NCI-H345 treated with DMSO at 0.1 percent for 48 hours (cell line): ENCODE data around the gene SMIM45.
"Not testable (repeated sequence)": the region's sequence is repeated elsewhere in the genome, so short reads cannot be mapped to it uniquely, and the experiment has no call there.

Experiments used
- DNase-seq: peaks from one replicate; lab custom pipeline; 2025; ENCODE audit not compliant: unreplicated experiment; lab: John Stamatoyannopoulos, UW

SMIM45 gene

GRCh38 chr22:41933411-41934177 is 18.4 kb upstream of the SMIM45 start:
- DNase-seq, result no peak

GRCh38 chr22:41934284-41935014 is 17.5 kb upstream of the SMIM45 start:
- DNase-seq, result no peak

GRCh38 chr22:41935015-41935351 is 17.0 kb upstream of the SMIM45 start:
- no peak for DNase-seq

DNA sequence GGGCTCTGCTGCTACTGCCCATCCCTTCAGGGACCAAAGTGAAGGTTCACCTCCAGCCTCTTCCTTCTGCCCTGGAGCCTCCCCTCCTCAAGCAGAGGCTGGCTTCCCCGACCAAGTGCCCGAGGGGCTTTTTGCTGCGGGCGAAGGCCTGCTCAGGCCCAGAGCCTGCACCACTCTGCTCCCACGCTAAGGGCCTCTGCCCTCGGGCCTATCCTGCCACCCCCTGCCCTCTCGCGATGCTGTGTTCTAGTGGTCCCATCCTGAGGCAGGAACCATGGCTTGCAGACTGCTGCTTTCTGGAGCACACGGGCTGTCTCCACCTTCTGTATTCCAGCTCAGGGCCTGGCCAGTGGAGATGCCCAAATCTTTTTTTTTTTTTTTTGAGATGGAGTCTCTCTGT is 16.4 kb upstream of the SMIM45 start:
- no peak for DNase-seq

GRCh38 chr22:41936894-41937169 is 15.1 kb upstream of the SMIM45 start:
- no peak for DNase-seq

GRCh38 chr22:41939981-41940831 is 11.7 kb upstream of the SMIM45 start:
- no peak for DNase-seq

- peak; percentile 15 for DNase-seq
These were observed 10.9 kb upstream of the SMIM45 start for GRCh38 chr22:41940832-41941765.

GRCh38 chr22:41943661-41944209 is 8.2 kb upstream of the SMIM45 start:
- DNase-seq, result no peak

- DNase-seq, result peak; percentile 82
These were observed 5.1 kb upstream of the SMIM45 start, which contains the start of gene CENPM for GRCh38 chr22:41946629-41947423. Gene CENPM (minus strand): TSS chr22:41947152. CDS start chr22:41947076, 76 bp downstream.

DNA sequence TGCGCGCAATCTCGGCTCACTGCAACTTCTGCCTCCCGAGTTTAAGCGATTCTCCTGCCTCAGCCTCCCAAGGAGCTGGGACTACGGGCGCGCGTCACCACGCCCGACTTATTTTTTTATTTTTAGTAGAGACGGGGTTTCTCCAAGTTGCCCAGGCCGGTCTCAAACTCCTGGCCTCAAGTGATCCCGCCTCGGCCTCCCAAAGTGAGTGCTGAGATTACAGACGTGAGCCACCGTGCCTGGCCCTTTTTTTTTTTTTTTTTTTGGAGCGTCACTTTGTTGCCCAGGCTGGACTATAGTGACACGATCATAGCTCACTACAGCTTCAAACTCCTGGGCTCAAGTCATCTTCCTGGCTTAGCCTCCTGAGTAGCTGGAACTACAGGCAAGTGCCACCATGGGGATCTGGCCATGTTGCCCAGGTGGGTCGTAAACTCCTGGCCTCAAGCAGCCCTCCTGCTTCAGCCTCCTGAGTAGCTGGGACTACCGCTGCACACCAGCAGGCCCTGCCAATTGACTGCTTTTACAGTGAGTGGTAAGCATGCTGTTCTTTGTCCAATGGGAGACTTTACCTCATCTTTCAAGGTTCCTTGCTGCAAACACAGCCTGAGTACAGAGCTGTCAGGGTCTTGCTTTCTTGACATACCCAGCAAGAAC is 4.4 kb upstream of the SMIM45 start:
- DNase-seq, result no peak

DNA sequence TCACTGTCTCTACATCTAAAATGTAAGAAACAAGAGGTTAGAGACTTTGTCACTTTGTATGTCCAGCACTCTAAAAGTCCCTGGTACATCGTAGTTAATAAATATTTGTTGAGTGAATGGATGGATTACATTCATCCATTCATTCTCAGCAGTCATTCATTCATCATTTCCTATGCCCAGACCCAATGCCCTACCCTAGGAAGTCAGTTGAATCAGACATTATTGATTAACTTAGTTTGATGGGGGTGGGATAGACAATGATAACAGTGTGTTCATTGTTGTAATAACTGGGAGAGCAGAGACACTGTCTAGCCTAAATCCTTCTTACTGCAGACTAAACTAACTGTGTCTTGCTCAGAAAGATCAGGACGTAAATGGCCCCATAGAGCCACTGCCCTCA is 3.8 kb upstream of the SMIM45 start:
- DNase-seq, result no peak

DNA sequence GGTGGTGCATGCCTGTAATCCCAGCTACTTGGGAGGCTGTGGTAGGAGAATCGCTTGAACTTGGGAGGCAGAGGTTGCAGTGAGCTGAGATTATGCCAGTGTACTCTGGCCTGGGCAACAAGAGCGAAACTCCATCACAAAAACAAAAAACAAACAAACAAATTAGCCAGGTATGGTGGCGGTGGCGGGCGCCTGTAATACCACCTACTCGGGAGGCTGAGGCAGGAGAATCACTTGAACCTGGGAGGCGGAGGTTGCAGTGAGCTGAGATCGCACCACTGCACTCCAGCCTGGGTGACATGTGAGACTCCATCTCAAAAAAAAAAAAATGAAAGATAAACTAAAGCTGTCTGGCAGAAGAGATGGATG is 3.0 kb upstream of the SMIM45 start:
- not testable (repeated sequence) for DNase-seq

GRCh38 chr22:41949297-41949965 is 2.5 kb upstream of the SMIM45 start:
- no peak for DNase-seq

DNA sequence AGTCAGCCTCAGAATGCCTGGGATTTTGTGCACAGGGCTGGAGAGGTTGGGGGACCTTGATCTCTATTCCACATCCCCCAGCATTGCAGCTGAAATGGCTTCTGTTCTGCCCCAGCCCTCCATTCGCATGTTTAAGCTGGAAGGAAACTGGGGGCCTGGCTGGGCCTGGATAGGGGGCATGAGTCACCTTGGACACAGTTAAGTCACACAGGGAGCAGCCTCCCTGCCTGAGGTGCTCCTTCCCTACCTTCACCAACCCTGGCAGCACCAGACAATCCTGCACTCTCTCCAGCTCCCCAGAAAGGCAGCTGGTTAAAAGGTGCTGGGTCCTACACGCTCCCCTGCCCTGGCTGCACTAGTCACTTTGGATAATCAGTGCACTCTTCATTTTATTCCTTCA is 763 bp downstream of the SMIM45 start:
- DNase-seq, result no peak

- DNase-seq, result no peak
These were observed 6.1 kb downstream of the SMIM45 start for GRCh38 chr22:41957941-41958556.

DNA sequence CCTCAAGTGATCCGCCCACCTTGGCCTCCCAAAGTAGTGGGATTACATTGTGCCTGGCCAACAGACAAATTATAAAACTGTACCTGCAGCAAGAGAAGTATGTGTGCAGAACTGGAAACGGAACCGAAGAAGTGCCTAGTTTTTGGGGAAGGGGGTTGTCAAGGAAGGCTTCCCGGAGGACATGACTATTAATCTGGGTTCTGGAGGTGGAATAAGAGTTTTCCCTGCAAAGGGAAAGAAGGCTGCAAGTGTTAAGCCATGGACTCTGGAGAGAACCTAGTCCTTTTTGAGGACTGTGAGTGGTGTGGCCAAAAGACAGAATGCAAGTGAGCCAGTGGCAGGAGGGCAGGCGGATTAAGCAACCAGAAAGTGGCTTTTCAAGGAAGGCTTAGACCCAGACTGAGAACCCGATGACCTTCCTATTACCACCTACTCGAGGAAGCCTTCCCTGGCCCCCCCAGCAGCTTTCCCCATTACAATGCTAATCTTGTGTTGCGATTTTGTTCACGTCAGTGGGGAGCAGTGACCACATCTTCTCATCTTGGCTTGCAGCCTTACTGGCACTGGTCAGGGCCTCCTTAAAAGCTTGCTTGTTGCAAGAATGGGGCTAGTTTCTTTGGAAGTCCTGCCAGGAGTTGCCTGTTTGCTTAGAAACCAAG is 11.6 kb downstream of the SMIM45 start:
- DNase-seq, result no peak

DNA sequence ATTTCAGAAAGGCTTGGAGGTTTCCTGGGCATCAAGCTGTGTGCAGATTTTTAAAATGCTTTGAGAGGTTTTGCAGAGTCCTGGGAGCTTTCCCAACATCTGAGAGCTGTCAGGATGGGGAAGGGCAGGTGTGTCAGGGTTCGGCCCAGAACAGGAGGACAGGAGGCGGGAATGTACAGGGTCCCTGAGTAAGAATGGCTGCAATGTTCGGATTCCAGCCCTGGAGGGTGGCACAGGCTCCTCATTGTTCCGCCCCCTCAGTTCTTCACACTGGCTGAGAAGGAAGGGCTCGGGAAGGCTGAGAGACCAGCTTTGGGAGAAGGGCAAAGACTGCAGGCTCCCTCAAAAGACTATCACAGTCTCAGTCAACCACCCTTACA is 12.2 kb downstream of the SMIM45 start:
- DNase-seq, result no peak

DNA sequence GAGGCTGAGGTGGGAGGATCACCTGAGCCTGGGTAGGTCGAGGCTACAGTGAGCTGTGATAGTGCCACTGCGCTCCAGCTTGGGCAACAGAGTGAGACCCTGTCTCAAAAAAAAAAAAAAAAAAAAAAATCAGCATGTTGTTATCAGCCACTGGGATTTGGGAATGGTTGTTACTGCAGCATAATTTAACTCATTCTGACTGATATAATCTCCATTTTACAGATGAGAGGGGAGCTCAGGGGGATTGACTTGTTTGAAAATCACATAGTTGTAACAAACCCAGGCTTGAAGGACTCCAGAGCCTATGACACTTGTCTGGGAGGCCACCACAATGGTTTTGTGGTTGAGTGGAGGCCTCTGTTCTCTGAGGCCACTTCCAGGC is 14.3 kb downstream of the SMIM45 start:
- DNase-seq, result no peak
